Vagina (tissue), 2 donors: Measurements from ENCODE around the gene ITPR1. TPM values are rescaled to one million over a fixed set of nuclear protein-coding genes. Genes with fewer than 3 reads are reported as not detected.

Experiments used
- DNase-seq, 2 donors: peaks; one replicate each; pipeline ENCODE4 v3.0.0-alpha.2; 2017; ENCODE audit errors: extremely low spot score in 2 of 2
- H3K27ac ChIP-seq: fragments of 200-600 bp; sonication (generic); one replicate; pipeline ENCODE4 v1.5.1; 2019
- H3K27me3 ChIP-seq: fragments of 200-600 bp; sonication (generic); one replicate; pipeline ENCODE4 v1.5.1; 2019
- H3K36me3 ChIP-seq, 2 donors: fragments of 200-600 bp; sonication (generic); one replicate each; pipeline ENCODE4 v1.5.1; 2017 to 2019
- H3K4me1 ChIP-seq: fragments of 200-600 bp; sonication (generic); one replicate; pipeline ENCODE4 v1.5.1; 2019
- H3K4me3 ChIP-seq, 2 donors: fragments of 200-600 bp; sonication (generic); 1 replicate in 1 of 2; 2 replicates in 1 of 2; pipeline ENCODE4 v1.5.1; 2016 to 2019
- H3K9me3 ChIP-seq: fragments of 200-600 bp; sonication (generic); one replicate; pipeline ENCODE4 v1.5.1; 2019
- CTCF ChIP-seq, 3 experiments: fragments of 450-650 bp in 2 of 3; fragments of 200-600 bp in 1 of 3; sonication (generic) in 1 of 3; IDR thresholded peaks; one replicate each; pipeline ENCODE4 v1.5.1; 2017 to 2019; ENCODE audit warnings: antibody characterized with exemption in 3 of 3, mild to moderate bottlenecking in 2 of 3, moderate library complexity in 2 of 3
- POLR2A ChIP-seq, 2 donors: fragments of 450-650 bp; IDR thresholded peaks; one replicate each; pipeline ENCODE4 v1.6.1; 2017; ENCODE audit warnings: antibody characterized with exemption in 2 of 2, mild to moderate bottlenecking in 2 of 2, moderate library complexity in 2 of 2
- POLR2AphosphoS5 ChIP-seq, 2 donors: sonication (generic); formaldehyde crosslinking; IDR thresholded peaks; one replicate each; pipeline ENCODE4 v1.9.0; 2017; ENCODE audit warnings: antibody characterized with exemption in 2 of 2, mild to moderate bottlenecking in 2 of 2, low read depth in 1 of 2; ENCODE audit not compliant: insufficient read depth in 1 of 2
- intact Hi-C: fragments of 100-400 bp; cut with DNase I; formaldehyde crosslinking; loops from one replicate; pipeline ENCODE4 v1.15.1; 2023
- total RNA-seq: library from RNA; depleted of rRNA; stranded (reverse); fragments of >200 nt; gene quantifications from one replicate; pipeline ENCODE4 v1.2.3, GENCODE V29; 2016

ITPR1 gene
- total RNA-seq, 1 donor from 2014 or later, result 108 TPM

GRCh38 chr3:4472312-4472711, 20.8 kb upstream of the ITPR1 start:
- no peak for DNase-seq
- intact Hi-C loops, result no loop called here
- Histone ChIP-seq H3K36me3 (no peaks in the 10 kb centered on the region), H3K27ac (no peak overlapping the region), H3K27me3 (no peaks in the 10 kb centered on the region), H3K4me1 (no peaks in the 10 kb centered on the region), H3K9me3 (no peaks in the 10 kb centered on the region), H3K4me3 (no peak overlapping the region)
- no peak for TF ChIP-seq POLR2AphosphoS5 (IDR thresholded peaks at IDR 0.05; ENCODE audit: insufficient read depth in 1 of 2, low read depth in 1 of 2)
- TF ChIP-seq POLR2A (IDR thresholded peaks at IDR 0.05), result no peak
- TF ChIP-seq CTCF (IDR thresholded peaks at IDR 0.05), result no peak

DNA sequence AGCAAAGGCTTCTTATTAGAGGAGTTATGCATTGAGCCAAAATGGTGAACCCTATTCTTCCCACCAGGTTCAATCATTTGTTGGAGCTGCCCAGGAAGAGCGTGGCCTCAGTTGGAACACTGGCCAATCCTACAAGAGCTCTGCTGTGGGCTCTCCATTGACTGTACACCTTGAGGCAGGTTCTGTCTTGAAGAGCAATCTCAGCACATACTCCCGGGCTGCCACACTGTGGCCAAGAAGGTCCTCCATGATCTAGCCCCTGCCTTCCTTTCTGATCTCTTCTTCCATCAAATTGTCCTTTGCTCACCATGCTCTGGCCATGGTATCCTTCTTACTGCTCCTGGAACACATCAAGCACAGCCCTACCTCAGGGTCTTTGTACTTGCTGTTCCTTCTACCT, 20.4 kb upstream of the ITPR1 start:
- H3K27me3 ChIP-seq, result no peaks in the 10 kb centered on the region
- no peaks in the 10 kb centered on the region for H3K4me1 ChIP-seq
- H3K27ac ChIP-seq, result no peak overlapping the region
- H3K4me3 ChIP-seq, result no peak overlapping the region
- TF ChIP-seq POLR2A (IDR thresholded peaks at IDR 0.05) (no peak), POLR2AphosphoS5 (IDR thresholded peaks at IDR 0.05; ENCODE audit: insufficient read depth in 1 of 2, low read depth in 1 of 2) (no peak), CTCF (IDR thresholded peaks at IDR 0.05) (no peak)
- H3K9me3 ChIP-seq, result no peaks in the 10 kb centered on the region
- intact Hi-C loops, result no loop called here
- DNase-seq, result no peak
- no peaks in the 10 kb centered on the region for H3K36me3 ChIP-seq

- H3K4me3 ChIP-seq, result no peak overlapping the region
- no peaks in the 10 kb centered on the region for H3K27me3 ChIP-seq
- H3K36me3 ChIP-seq, result no peaks in the 10 kb centered on the region
- TF ChIP-seq POLR2A (IDR thresholded peaks at IDR 0.05) (no peak), POLR2AphosphoS5 (IDR thresholded peaks at IDR 0.05; ENCODE audit: insufficient read depth in 1 of 2, low read depth in 1 of 2) (peak in 1 of 2 donors; percentile 21)
- H3K4me1 ChIP-seq, result no peaks in the 10 kb centered on the region
- H3K9me3 ChIP-seq, result no peaks in the 10 kb centered on the region
- no peak overlapping the region for H3K27ac ChIP-seq
- intact Hi-C loops, result no loop called here
- DNase-seq, result no peak
These were observed 18.3 kb upstream of the ITPR1 start for GRCh38 chr3:4474683-4475490.

- Histone ChIP-seq H3K4me1 (no peaks in the 10 kb centered on the region), H3K27me3 (no peaks in the 10 kb centered on the region), H3K36me3 (no peaks in the 10 kb centered on the region), H3K27ac (no peak overlapping the region), H3K4me3 (no peak overlapping the region), H3K9me3 (no peaks in the 10 kb centered on the region)
- no peak for DNase-seq
- TF ChIP-seq POLR2AphosphoS5 (IDR thresholded peaks at IDR 0.05; ENCODE audit: insufficient read depth in 1 of 2, low read depth in 1 of 2) (no peak), CTCF (IDR thresholded peaks at IDR 0.05) (no peak), POLR2A (IDR thresholded peaks at IDR 0.05) (no peak)
- intact Hi-C loops, result no loop called here
These were observed 17.3 kb upstream of the ITPR1 start for GRCh38 chr3:4475804-4476203.

DNA sequence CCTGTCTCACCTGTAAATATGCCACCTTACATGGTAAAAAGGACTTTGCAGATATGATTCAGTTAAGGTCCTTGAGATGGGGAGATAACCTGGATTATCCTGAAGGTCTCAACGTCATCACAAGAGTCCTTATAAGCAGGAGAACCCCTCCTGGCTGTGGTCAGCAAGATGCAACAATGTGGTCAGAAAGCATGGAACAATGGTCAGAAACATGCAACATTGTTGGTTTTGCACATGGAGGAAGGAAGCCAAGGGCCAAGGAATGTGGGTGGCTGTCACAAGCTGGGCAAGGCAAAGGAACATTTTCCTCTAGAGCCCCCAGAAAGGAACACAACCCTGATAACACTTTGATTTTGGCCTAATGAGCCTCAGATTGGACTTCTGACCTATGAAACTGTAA, 16.7 kb upstream of the ITPR1 start:
- no peak for DNase-seq
- intact Hi-C loops, result no loop called here
- Histone ChIP-seq H3K4me3 (no peak overlapping the region), H3K27me3 (no peaks in the 10 kb centered on the region), H3K27ac (no peak overlapping the region), H3K9me3 (no peaks in the 10 kb centered on the region), H3K36me3 (no peaks in the 10 kb centered on the region), H3K4me1 (no peaks in the 10 kb centered on the region)
- TF ChIP-seq CTCF (IDR thresholded peaks at IDR 0.05) (no peak), POLR2A (IDR thresholded peaks at IDR 0.05) (no peak), POLR2AphosphoS5 (IDR thresholded peaks at IDR 0.05; ENCODE audit: insufficient read depth in 1 of 2, low read depth in 1 of 2) (no peak)
